Neuron (in vitro differentiated cells): ENCODE results near the gene IRF2.

Experiments
- H2AFZ ChIP-seq: one replicate; pipeline ENCODE4 v1.6.1; 2013; ENCODE audit warnings: low read depth, mild to moderate bottlenecking, inconsistent platforms, low read length, moderate library complexity
- H3K27me3 ChIP-seq: one replicate; pipeline ENCODE4 v1.6.1; 2013; ENCODE audit warnings: low read length; ENCODE audit not compliant: insufficient read depth
- H3K36me3 ChIP-seq: one replicate; pipeline ENCODE4 v1.6.1; 2013; ENCODE audit warnings: low read length; ENCODE audit not compliant: insufficient read depth
- H3K4me1 ChIP-seq: one replicate; pipeline ENCODE4 v1.6.1; 2013; ENCODE audit warnings: low read length; ENCODE audit not compliant: insufficient read depth
- H3K4me3 ChIP-seq: 2 replicates; pipeline ENCODE4 v1.5.1; 2013; ENCODE audit warnings: mild to moderate bottlenecking, low read length, moderate library complexity
- H3K9me3 ChIP-seq: one replicate; pipeline ENCODE4 v1.6.1; 2013; ENCODE audit warnings: low read length

IRF2 gene

GRCh38 chr4:184416913-184417734, 57.2 kb downstream of the IRF2 start:
- peaks cover 3% of the 10 kb centered on the region for H3K9me3 ChIP-seq
- no peak overlapping the region for H2AFZ ChIP-seq
- no peaks in the 10 kb centered on the region for H3K27me3 ChIP-seq
- no peaks in the 10 kb centered on the region for H3K4me1 ChIP-seq
- H3K36me3 ChIP-seq, result peaks cover 36% of the 10 kb centered on the region
- no peak overlapping the region for H3K4me3 ChIP-seq

GRCh38 chr4:184415071-184415470, 59.3 kb downstream of the IRF2 start:
- Histone ChIP-seq H3K4me1 (no peaks in the 10 kb centered on the region), H3K36me3 (peaks cover 37% of the 10 kb centered on the region), H3K27me3 (no peaks in the 10 kb centered on the region), H3K9me3 (no peaks in the 10 kb centered on the region), H3K4me3 (no peak overlapping the region), H2AFZ (no peak overlapping the region)

GRCh38 chr4:184413261-184414046, 60.9 kb downstream of the IRF2 start:
- no peaks in the 10 kb centered on the region for H3K27me3 ChIP-seq
- H3K4me3 ChIP-seq, result no peak overlapping the region
- no peak overlapping the region for H2AFZ ChIP-seq
- peaks cover 35% of the 10 kb centered on the region for H3K36me3 ChIP-seq
- H3K9me3 ChIP-seq, result no peaks in the 10 kb centered on the region
- H3K4me1 ChIP-seq, result peaks cover 5% of the 10 kb centered on the region

- Histone ChIP-seq H3K36me3 (peaks cover 21% of the 10 kb centered on the region), H2AFZ (no peak overlapping the region), H3K9me3 (no peaks in the 10 kb centered on the region), H3K4me3 (no peak overlapping the region), H3K27me3 (no peaks in the 10 kb centered on the region), H3K4me1 (peaks cover 14% of the 10 kb centered on the region)
These were observed 63.6 kb downstream of the IRF2 start for GRCh38 chr4:184410748-184411147.

GRCh38 chr4:184409911-184410692, 64.2 kb downstream of the IRF2 start:
- Histone ChIP-seq H3K36me3 (peaks cover 17% of the 10 kb centered on the region), H2AFZ (no peak overlapping the region), H3K27me3 (no peaks in the 10 kb centered on the region), H3K4me1 (peaks cover 14% of the 10 kb centered on the region), H3K9me3 (no peaks in the 10 kb centered on the region), H3K4me3 (no peak overlapping the region)

- H3K36me3 ChIP-seq, result peaks cover 15% of the 10 kb centered on the region
- H3K4me3 ChIP-seq, result no peak overlapping the region
- H3K27me3 ChIP-seq, result no peaks in the 10 kb centered on the region
These were observed 64.8 kb downstream of the IRF2 start for GRCh38 chr4:184409502-184409901.

GRCh38 chr4:184408684-184409081, 65.7 kb downstream of the IRF2 start:
- H3K4me1 ChIP-seq, result peaks cover 14% of the 10 kb centered on the region
- peaks cover 13% of the 10 kb centered on the region for H3K36me3 ChIP-seq
- H2AFZ ChIP-seq, result no peak overlapping the region
- no peaks in the 10 kb centered on the region for H3K27me3 ChIP-seq
- H3K4me3 ChIP-seq, result no peak overlapping the region
- H3K9me3 ChIP-seq, result no peaks in the 10 kb centered on the region

More at GRCh38 chr4:184409502-184409901, 64.8 kb downstream of the IRF2 start:
- Histone ChIP-seq H2AFZ (no peak overlapping the region), H3K4me1 (peaks cover 14% of the 10 kb centered on the region), H3K9me3 (no peaks in the 10 kb centered on the region)

GRCh38 chr4:184408021-184408683, 66.2 kb downstream of the IRF2 start:
- Histone ChIP-seq H3K27me3 (no peaks in the 10 kb centered on the region), H3K9me3 (no peaks in the 10 kb centered on the region), H3K4me1 (peaks cover 17% of the 10 kb centered on the region), H3K36me3 (peaks cover 11% of the 10 kb centered on the region), H2AFZ (no peak overlapping the region), H3K4me3 (no peak overlapping the region)

GRCh38 chr4:184406958-184407391, 67.4 kb downstream of the IRF2 start:
- no peak overlapping the region for H2AFZ ChIP-seq
- H3K9me3 ChIP-seq, result no peaks in the 10 kb centered on the region
- peaks cover 28% of the 10 kb centered on the region for H3K4me1 ChIP-seq
- no peaks in the 10 kb centered on the region for H3K27me3 ChIP-seq
- peaks cover 6% of the 10 kb centered on the region for H3K36me3 ChIP-seq
- no peak overlapping the region for H3K4me3 ChIP-seq

GRCh38 chr4:184404047-184404446, 70.3 kb downstream of the IRF2 start:
- Histone ChIP-seq H3K4me3 (no peak overlapping the region), H3K9me3 (no peaks in the 10 kb centered on the region), H3K36me3 (peaks cover 2% of the 10 kb centered on the region), H3K4me1 (peaks cover 44% of the 10 kb centered on the region), H2AFZ (no peak overlapping the region), H3K27me3 (no peaks in the 10 kb centered on the region)

- no peak overlapping the region for H2AFZ ChIP-seq
- H3K4me3 ChIP-seq, result no peak overlapping the region
- H3K36me3 ChIP-seq, result peaks cover 2% of the 10 kb centered on the region
- no peaks in the 10 kb centered on the region for H3K9me3 ChIP-seq
- H3K27me3 ChIP-seq, result no peaks in the 10 kb centered on the region
- peaks cover 38% of the 10 kb centered on the region for H3K4me1 ChIP-seq
These were observed 71.0 kb downstream of the IRF2 start for GRCh38 chr4:184403384-184403781.

GRCh38 chr4:184402740-184403383, 71.5 kb downstream of the IRF2 start:
- Histone ChIP-seq H3K4me1 (peaks cover 33% of the 10 kb centered on the region), H3K27me3 (no peaks in the 10 kb centered on the region), H2AFZ (no peak overlapping the region), H3K4me3 (no peak overlapping the region), H3K9me3 (no peaks in the 10 kb centered on the region), H3K36me3 (peaks cover 5% of the 10 kb centered on the region)
